Thymus (tissue), 11 donors: Measurements from ENCODE around the gene ETS1. TPM values are rescaled to one million over a fixed set of nuclear protein-coding genes. Genes with fewer than 3 reads are reported as not detected.

Experiments used
- DNase-seq, 9 donors: peaks; one replicate each; pipeline ENCODE4 v3.0.0-alpha.2; 2013; ENCODE audit warnings: low spot score in 9 of 9, low read depth in 6 of 9, missing footprints in 1 of 9
- H3K27ac ChIP-seq, 2 donors: one replicate each; pipeline ENCODE4 v1.5.1; 2013; ENCODE audit warnings: control low read depth in 1 of 2, low read depth in 1 of 2, low read length in 1 of 2, mild to moderate bottlenecking in 1 of 2, moderate library complexity in 1 of 2
- H3K27me3 ChIP-seq, 2 donors: one replicate each; pipeline ENCODE4 v1.5.1; 2013; ENCODE audit warnings: low read length in 1 of 2; ENCODE audit not compliant: control insufficient read depth in 2 of 2, insufficient read depth in 1 of 2
- H3K36me3 ChIP-seq, 2 donors: one replicate each; pipeline ENCODE4 v1.5.1; 2013; ENCODE audit warnings: low read length in 1 of 2, mild to moderate bottlenecking in 1 of 2, moderate library complexity in 1 of 2; ENCODE audit not compliant: control insufficient read depth in 2 of 2, insufficient read depth in 2 of 2
- H3K4me1 ChIP-seq, 2 donors: one replicate each; pipeline ENCODE4 v1.5.1; 2013; ENCODE audit warnings: low read length in 2 of 2; ENCODE audit not compliant: control insufficient read depth in 2 of 2, insufficient read depth in 2 of 2
- H3K4me3 ChIP-seq, 2 donors: one replicate each; pipeline ENCODE4 v1.5.1; 2013; ENCODE audit warnings: low read length in 2 of 2, control low read depth in 1 of 2, mild to moderate bottlenecking in 1 of 2
- H3K9me3 ChIP-seq, 2 donors: one replicate each; pipeline ENCODE4 v1.5.1; 2013; ENCODE audit warnings: low read length in 1 of 2, mild to moderate bottlenecking in 1 of 2; ENCODE audit not compliant: control insufficient read depth in 2 of 2, insufficient read depth in 1 of 2
- WGBS: extraction: QIAGEN DNeasy Blood & Tissue Kit; methylation state at CpG from one replicate; pipeline ENCODE4 v1.1.7; 2013; 5-methylcytosine and 5-hydroxymethylcytosine counted together
- polyA plus RNA-seq: library from polyadenylated mRNA; stranded (reverse); fragments of 200-250 nt; gene quantifications from one replicate; pipeline ENCODE4 v1.2.3, GENCODE V29; 2013
- total RNA-seq: library from RNA; stranded (reverse); fragments of 120-200 nt; gene quantifications from one replicate; pipeline ENCODE4 v1.2.4, GENCODE V29; 2013
- donor health status: healthy.

ETS1 gene
- total and polyA plus RNA-seq, 2 donors, result 171 to 223 TPM

DNA sequence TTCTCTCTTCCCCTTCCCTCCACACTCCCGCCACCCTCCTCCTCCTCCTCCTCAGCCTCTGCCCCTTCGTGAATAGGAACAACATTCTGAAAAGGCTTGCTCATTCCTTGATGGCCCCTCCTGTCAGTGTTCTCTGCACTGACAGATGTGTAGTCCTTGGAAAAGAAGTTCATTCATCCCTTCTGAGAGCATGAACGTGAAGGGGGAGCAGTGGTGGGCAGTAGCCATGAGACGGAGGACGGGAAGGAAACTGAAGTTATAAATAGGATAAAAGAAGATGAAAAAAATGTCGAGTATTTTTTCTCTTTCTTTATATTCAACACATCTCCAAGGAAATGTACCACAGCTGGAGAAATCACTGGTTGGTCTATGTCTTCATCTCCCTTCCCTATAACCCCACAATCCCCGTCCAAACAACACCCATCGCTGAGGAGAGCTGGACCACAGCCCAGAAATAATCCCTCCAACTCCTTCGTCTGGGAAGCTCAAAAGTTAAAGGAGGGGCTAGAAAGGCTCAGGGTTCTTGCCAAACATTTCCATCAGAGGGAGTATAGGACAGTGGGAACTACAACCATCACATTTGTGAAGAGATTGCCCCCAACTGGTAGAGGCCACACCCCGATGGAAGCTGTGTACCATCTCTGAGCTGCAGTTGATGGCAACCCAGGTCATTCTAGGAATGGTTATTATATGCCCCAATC, 33.5 kb downstream of the ETS1 start:
- WGBS, result 57% methylated on average over 10 of the region's 10 CpGs
- no peaks in the 10 kb centered on the region for H3K27me3 ChIP-seq
- no peak overlapping the region for H3K4me3 ChIP-seq
- H3K36me3 ChIP-seq, result no peaks in the 10 kb centered on the region
- DNase-seq, result peak in 1 of 9 donors; percentile 46
- H3K27ac ChIP-seq, result no peak overlapping the region
- H3K4me1 ChIP-seq, result peaks cover 49 to 57% of the 10 kb centered on the region in 2 donors
- no peaks in the 10 kb centered on the region for H3K9me3 ChIP-seq

DNA sequence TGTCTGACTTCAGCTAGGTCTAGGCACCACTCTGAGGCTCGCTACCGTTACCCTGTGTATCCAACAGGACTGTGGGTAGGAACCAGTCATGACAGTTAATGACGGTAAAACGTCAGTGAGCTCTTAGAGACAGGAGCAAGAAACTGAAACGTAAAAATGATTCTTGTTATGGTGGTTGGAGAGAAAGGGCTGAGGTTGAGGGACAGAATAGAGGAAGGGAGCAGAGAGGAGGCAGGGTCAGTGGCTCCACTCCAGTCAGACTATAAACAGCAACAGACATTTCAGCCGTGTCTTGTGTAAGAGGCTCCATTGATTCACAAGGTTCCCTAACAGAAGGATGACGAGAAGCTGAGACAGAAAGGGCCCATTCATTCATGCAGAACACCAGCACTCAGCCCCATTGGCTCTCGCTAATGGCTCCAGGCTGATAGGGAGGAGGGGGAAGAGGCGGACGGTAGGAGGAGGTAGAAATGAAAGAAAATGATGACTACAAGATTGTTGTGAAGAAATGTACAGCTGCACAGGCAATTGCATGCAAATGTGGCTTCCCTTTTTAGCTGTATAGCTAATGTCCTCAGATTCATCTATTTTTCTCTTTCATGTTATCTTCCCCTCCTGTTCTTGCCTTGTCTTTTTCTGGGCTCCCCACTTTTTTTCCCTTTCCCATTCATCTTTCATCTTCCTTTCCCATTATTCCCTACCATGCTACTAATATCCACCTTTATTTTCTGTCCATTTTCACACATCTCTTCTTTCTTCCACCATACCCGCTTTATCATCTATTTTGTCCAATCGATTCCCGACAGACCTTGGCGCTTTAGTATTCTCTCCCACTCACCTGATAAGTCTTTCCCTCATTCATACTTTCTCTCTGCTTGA, 34.3 kb downstream of the ETS1 start:
- H3K4me1 ChIP-seq, result peaks cover 53 to 65% of the 10 kb centered on the region in 2 donors
- H3K4me3 ChIP-seq, result no peak overlapping the region
- no peaks in the 10 kb centered on the region for H3K27me3 ChIP-seq
- WGBS, result 82% methylated on average over 14 of the region's 14 CpGs
- no peaks in the 10 kb centered on the region for H3K36me3 ChIP-seq
- DNase-seq, result peak in 1 of 9 donors; percentile 50
- peak overlapping the region; percentile 9 to 36 for H3K27ac ChIP-seq
- no peaks in the 10 kb centered on the region for H3K9me3 ChIP-seq

DNA sequence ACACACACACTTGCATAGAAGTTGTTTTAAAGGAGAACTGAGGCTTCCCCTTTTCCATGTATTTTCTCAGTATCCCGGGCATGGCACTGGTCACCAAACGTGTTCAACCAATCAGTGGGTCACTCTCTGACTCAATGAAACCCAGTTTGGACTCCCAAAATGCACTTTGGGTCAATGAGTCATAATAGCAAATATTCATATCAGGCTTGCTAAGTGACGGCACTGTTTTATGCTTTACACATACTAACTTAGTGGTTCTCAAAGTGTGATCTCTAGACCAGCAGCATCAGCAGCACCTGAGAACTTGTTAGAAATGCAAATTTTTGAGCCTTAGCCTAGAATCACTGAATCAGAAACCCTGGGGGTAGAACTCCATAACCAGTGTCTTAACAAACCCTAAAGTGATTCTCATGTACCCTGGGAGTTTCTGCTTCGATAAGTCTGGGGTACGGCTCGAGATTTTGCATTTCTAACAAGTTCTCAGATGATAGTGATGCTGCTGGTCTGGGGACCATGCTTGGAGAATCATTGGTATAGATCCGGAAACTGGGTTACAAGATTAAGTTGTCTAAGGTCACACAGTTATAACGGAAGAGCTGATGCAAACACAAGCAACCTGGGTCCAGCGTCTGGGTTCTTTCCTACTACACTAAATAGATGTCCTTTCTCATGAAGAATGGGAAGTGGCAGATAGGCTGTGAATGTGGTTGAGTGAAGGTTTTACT, 35.6 kb downstream of the ETS1 start:
- Histone ChIP-seq H3K36me3 (no peaks in the 10 kb centered on the region), H3K27ac (peak overlapping the region; percentile 82 to 87), H3K27me3 (no peaks in the 10 kb centered on the region), H3K4me3 (no peak overlapping the region), H3K9me3 (no peaks in the 10 kb centered on the region), H3K4me1 (peaks cover 64 to 75% of the 10 kb centered on the region in 2 donors)
- peak in 1 of 9 donors; percentile 36 for DNase-seq
- WGBS, result 94% methylated on average over 9 of the region's 9 CpGs

DNA sequence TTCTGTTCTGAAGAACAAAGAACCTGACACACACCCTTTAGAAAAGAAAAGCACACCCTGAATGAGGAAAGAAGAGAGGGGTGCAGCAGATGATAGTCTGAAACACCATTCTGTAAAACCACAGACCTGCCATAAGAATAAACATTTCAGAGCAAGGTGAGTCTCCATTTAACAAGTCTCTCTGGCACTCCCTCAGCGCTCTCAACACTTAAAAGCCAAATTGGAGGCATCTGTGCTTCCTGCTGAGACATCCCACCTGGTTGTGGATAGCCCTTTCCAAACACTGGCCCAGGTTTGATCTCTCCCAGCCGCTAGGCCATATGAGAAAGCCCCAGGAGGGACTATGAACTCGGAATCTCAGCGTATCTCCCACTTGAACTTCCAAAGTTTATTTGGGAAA, 36.3 kb downstream of the ETS1 start:
- 65% methylated on average over 4 of the region's 4 CpGs for WGBS
- H3K27me3 ChIP-seq, result no peaks in the 10 kb centered on the region
- no peak overlapping the region for H3K4me3 ChIP-seq
- peaks cover 64 to 77% of the 10 kb centered on the region in 2 donors for H3K4me1 ChIP-seq
- no peaks in the 10 kb centered on the region for H3K9me3 ChIP-seq
- peak overlapping the region; percentile 87 to 90 for H3K27ac ChIP-seq
- peak in 6 of 9 donors; percentile 37 to 83 (median 56) for DNase-seq
- no peaks in the 10 kb centered on the region for H3K36me3 ChIP-seq

DNA sequence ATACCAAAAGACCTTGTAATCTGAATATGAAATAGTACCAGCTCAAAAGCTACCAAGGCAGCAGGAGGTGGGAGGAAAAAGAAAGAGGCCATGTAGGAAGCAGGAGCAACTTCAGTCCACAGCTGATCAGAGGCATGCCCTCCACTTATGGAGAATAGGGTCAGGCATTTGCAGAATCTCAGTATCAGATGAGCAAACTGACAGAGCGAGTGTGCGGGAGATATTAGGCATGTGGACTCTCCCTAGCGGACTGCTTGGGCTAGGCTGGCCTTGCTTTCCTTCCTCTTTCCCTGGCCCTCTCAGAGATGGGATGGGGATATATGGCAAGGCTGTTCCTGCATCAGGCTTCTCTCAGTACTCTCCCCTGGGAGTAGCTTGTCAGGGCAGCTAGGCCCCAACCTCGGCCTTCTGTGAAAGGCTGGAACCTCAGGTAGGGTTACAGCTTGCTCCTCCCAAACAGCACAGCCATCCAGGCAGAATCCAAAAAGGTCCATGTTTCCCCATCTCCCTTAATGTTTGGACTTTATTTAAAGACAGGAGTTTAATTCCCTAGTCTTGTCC, 37.0 kb downstream of the ETS1 start:
- H3K27me3 ChIP-seq, result no peaks in the 10 kb centered on the region
- DNase-seq, result no peak
- 94% methylated on average over 4 of the region's 4 CpGs for WGBS
- no peak overlapping the region for H3K4me3 ChIP-seq
- no peaks in the 10 kb centered on the region for H3K36me3 ChIP-seq
- H3K27ac ChIP-seq, result peak overlapping the region; percentile 87 to 90
- no peaks in the 10 kb centered on the region for H3K9me3 ChIP-seq
- H3K4me1 ChIP-seq, result peaks cover 64 to 74% of the 10 kb centered on the region in 2 donors

DNA sequence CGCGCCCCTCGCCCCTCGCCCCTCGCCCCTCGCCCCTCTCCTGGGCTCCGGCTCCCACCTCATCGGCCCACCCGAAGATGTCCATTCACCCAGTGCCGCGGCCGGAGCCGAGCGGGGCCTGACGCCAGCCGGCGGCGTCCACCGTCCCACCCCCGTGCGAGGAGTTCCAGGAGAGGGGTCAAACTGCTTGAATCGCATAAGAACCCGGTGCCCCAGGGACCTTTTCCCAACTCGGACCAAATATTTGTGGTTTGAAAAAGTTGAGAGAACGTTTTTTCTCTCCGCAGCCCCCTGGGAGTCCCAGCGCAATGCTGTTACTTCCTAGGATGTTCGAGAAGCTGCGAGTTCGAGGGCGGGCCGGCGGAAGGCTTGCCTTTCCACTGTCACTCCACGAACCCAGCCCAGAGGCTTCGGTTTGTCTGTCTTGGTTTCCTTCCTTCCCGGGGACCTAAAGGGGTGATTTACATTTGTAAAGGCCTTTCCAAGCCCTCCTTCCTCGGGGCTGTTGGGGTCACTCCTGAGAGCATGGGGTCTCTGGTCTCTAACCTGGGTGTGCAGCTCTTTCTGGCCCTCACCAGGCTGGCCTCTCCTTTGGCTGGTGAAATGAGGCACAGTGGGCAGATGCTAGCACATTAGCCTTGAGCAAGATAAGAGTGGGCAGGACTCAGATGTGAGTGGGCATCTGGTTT, 38.0 kb downstream of the ETS1 start:
- Histone ChIP-seq H3K27ac (peak overlapping the region; percentile 71 to 90), H3K4me1 (peaks cover 73 to 83% of the 10 kb centered on the region in 2 donors), H3K36me3 (no peaks in the 10 kb centered on the region), H3K9me3 (no peaks in the 10 kb centered on the region), H3K4me3 (peak overlapping the region; percentile 53 to 55), H3K27me3 (no peaks in the 10 kb centered on the region)
- 40% methylated on average over 37 of the region's 37 CpGs for WGBS
- no peak for DNase-seq

DNA sequence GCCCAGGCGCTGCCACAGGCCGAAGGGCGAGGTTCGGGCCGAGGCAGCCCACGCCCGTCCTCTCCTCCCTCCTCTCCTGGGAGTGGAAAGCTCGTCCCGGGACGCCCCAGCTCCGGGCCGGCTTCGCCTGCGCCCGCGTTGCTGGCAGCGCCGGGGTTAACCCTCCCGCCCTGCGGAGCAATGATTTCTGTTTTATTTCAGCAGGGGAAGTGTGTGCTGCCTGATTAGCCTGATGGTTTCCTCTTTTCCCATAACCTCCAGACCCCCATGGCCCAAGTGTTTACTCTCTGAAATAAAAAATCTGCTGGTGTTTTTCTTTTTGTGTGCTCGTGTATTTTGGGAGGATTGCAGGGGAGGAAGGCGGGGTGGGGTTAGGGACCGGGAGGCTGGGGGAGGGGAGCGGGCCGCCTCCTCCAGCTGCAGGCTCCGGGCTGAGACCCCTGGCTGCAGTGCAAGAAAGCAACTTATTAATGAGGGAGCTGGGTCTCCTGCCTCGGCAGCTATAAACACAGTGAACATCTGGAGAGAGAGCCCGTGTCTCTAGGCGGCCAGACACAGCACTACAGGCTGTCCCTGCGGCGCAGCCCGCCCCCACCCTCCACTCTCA, 38.6 kb downstream of the ETS1 start:
- Histone ChIP-seq H3K36me3 (no peaks in the 10 kb centered on the region), H3K27me3 (no peaks in the 10 kb centered on the region), H3K27ac (peak overlapping the region; percentile 71 to 88), H3K9me3 (no peaks in the 10 kb centered on the region), H3K4me3 (peak overlapping the region; percentile 53 to 55), H3K4me1 (peaks cover 68 to 80% of the 10 kb centered on the region in 2 donors)
- 1% methylated on average over 32 of the region's 32 CpGs for whole genome bisulfite sequencing
- DNase-seq, result peak in 2 of 9 donors; percentile 51 to 78
